ENCODE measurements around the gene SEPTIN11. TPM values are rescaled to one million over a fixed set of nuclear protein-coding genes. Genes with fewer than 3 reads are reported as not detected.

SEPTIN11 gene
- total RNA-seq, 1 experiment from 2014 or later, result 283 TPM

- no peak for DNase-seq (ENCODE audit: low read depth in 1 of 2, low spot score in 2 of 2)
- H3K27ac ChIP-seq, result no peak overlapping the region
- H3K36me3 ChIP-seq, result peaks cover 69% of the 10 kb centered on the region
- H3K4me1 ChIP-seq (replicated peaks), result peaks cover 29% of the 10 kb centered on the region
- H3K9me3 ChIP-seq (replicated peaks), result no peaks in the 10 kb centered on the region
- no peak overlapping the region for H3K4me3 ChIP-seq
- no peaks in the 10 kb centered on the region for H3K27me3 ChIP-seq (replicated peaks)
Measured at GRCh38 chr4:76943790-76944189, 5.8 kb upstream of the SEPTIN11 start.

GRCh38 chr4:76947369-76947768 lies 2.2 kb upstream of the SEPTIN11 start:
- peaks cover 34% of the 10 kb centered on the region for H3K4me1 ChIP-seq (replicated peaks)
- no peaks in the 10 kb centered on the region; the same call in 1 of the 2 replicates for H3K9me3 ChIP-seq (replicated peaks)
- no peak for DNase-seq (ENCODE audit: low read depth in 1 of 2, low spot score in 2 of 2)
- H3K27ac ChIP-seq, result no peak overlapping the region
- no peaks in the 10 kb centered on the region for H3K27me3 ChIP-seq (replicated peaks)
- peaks cover 73% of the 10 kb centered on the region for H3K36me3 ChIP-seq
- peak overlapping the region; percentile 92; the same call in 1 of the 2 replicates for H3K4me3 ChIP-seq

- H3K4me3 ChIP-seq, result peak overlapping the region; percentile 92
- H3K4me1 ChIP-seq (replicated peaks), result peaks cover 37% of the 10 kb centered on the region
- H3K27ac ChIP-seq, result peak overlapping the region; percentile 83
- no peaks in the 10 kb centered on the region; the same call in 1 of the 2 replicates for H3K9me3 ChIP-seq (replicated peaks)
- peaks cover 71% of the 10 kb centered on the region for H3K36me3 ChIP-seq
- peak; percentile 82 to 88 for DNase-seq (ENCODE audit: low read depth in 1 of 2, low spot score in 2 of 2)
- no peaks in the 10 kb centered on the region for H3K27me3 ChIP-seq (replicated peaks)
Measured at GRCh38 chr4:76948443-76949275, 893 bp upstream of the SEPTIN11 start.

GRCh38 chr4:76950052-76950955 lies 752 bp downstream of the SEPTIN11 start:
- Histone ChIP-seq H3K27me3 (replicated peaks) (no peaks in the 10 kb centered on the region), H3K36me3 (peaks cover 74% of the 10 kb centered on the region), H3K27ac (peak overlapping the region; percentile 83), H3K4me1 (replicated peaks) (peaks cover 33% of the 10 kb centered on the region), H3K4me3 (peak overlapping the region; percentile 92), H3K9me3 (replicated peaks) (no peaks in the 10 kb centered on the region; the same call in 1 of the 2 replicates)
- peak; percentile 74 to 76 for DNase-seq (ENCODE audit: low read depth in 1 of 2, low spot score in 2 of 2)

GRCh38 chr4:76950956-76951671 lies 1.6 kb downstream of the SEPTIN11 start:
- Histone ChIP-seq H3K36me3 (peaks cover 74% of the 10 kb centered on the region), H3K4me1 (replicated peaks) (peaks cover 33% of the 10 kb centered on the region), H3K27me3 (replicated peaks) (no peaks in the 10 kb centered on the region), H3K9me3 (replicated peaks) (no peaks in the 10 kb centered on the region; the same call in 1 of the 2 replicates), H3K4me3 (peak overlapping the region; percentile 92), H3K27ac (peak overlapping the region; percentile 83)
- peak in 1 of 2 experiments; percentile 44 for DNase-seq (ENCODE audit: low read depth in 1 of 2, low spot score in 2 of 2)

GRCh38 chr4:76951672-76952010 lies 2.1 kb downstream of the SEPTIN11 start:
- Histone ChIP-seq H3K4me3 (peak overlapping the region; percentile 92), H3K4me1 (replicated peaks) (peaks cover 30% of the 10 kb centered on the region), H3K27ac (peak overlapping the region; percentile 83; the same call in 1 of the 2 replicates), H3K9me3 (replicated peaks) (no peaks in the 10 kb centered on the region; the same call in 1 of the 2 replicates), H3K27me3 (replicated peaks) (no peaks in the 10 kb centered on the region), H3K36me3 (peaks cover 74% of the 10 kb centered on the region)
- DNase-seq (ENCODE audit: low read depth in 1 of 2, low spot score in 2 of 2), result peak in 1 of 2 experiments; percentile 56

GRCh38 chr4:76952071-76952470 lies 2.5 kb downstream of the SEPTIN11 start:
- H3K4me3 ChIP-seq, result peak overlapping the region; percentile 92
- H3K9me3 ChIP-seq (replicated peaks), result no peaks in the 10 kb centered on the region; the same call in 1 of the 2 replicates
- DNase-seq (ENCODE audit: low read depth in 1 of 2, low spot score in 2 of 2), result no peak
- H3K4me1 ChIP-seq (replicated peaks), result peaks cover 28% of the 10 kb centered on the region
- H3K27me3 ChIP-seq (replicated peaks), result no peaks in the 10 kb centered on the region
- peaks cover 75% of the 10 kb centered on the region for H3K36me3 ChIP-seq
- H3K27ac ChIP-seq, result peak overlapping the region; percentile 83; the same call in 1 of the 2 replicates

- Histone ChIP-seq H3K4me1 (replicated peaks) (peaks cover 21% of the 10 kb centered on the region), H3K36me3 (peaks cover 73% of the 10 kb centered on the region), H3K27ac (no peak overlapping the region), H3K4me3 (no peak overlapping the region), H3K9me3 (replicated peaks) (no peaks in the 10 kb centered on the region; the same call in 1 of the 2 replicates), H3K27me3 (replicated peaks) (no peaks in the 10 kb centered on the region)
- no peak for DNase-seq (ENCODE audit: low read depth in 1 of 2, low spot score in 2 of 2)
Measured at GRCh38 chr4:76952656-76953582, 3.4 kb downstream of the SEPTIN11 start.

GRCh38 chr4:76953956-76954355 lies 4.4 kb downstream of the SEPTIN11 start:
- H3K9me3 ChIP-seq (replicated peaks), result no peaks in the 10 kb centered on the region; the same call in 1 of the 2 replicates
- H3K36me3 ChIP-seq, result peaks cover 73% of the 10 kb centered on the region
- H3K4me1 ChIP-seq (replicated peaks), result peaks cover 14% of the 10 kb centered on the region
- H3K4me3 ChIP-seq, result no peak overlapping the region
- DNase-seq (ENCODE audit: low read depth in 1 of 2, low spot score in 2 of 2), result no peak
- no peak overlapping the region for H3K27ac ChIP-seq
- no peaks in the 10 kb centered on the region for H3K27me3 ChIP-seq (replicated peaks)

- H3K27me3 ChIP-seq (replicated peaks), result no peaks in the 10 kb centered on the region
- no peak for DNase-seq (ENCODE audit: low read depth in 1 of 2, low spot score in 2 of 2)
- H3K27ac ChIP-seq, result no peak overlapping the region
- peaks cover 72% of the 10 kb centered on the region for H3K36me3 ChIP-seq
- no peak overlapping the region for H3K4me3 ChIP-seq
- peaks cover 14% of the 10 kb centered on the region for H3K4me1 ChIP-seq (replicated peaks)
- no peaks in the 10 kb centered on the region; the same call in 1 of the 2 replicates for H3K9me3 ChIP-seq (replicated peaks)
Measured at GRCh38 chr4:76954489-76954888, 4.9 kb downstream of the SEPTIN11 start.

- H3K36me3 ChIP-seq, result peaks cover 72% of the 10 kb centered on the region
- DNase-seq (ENCODE audit: low read depth in 1 of 2, low spot score in 2 of 2), result no peak
- no peaks in the 10 kb centered on the region; the same call in 1 of the 2 replicates for H3K9me3 ChIP-seq (replicated peaks)
- no peak overlapping the region for H3K4me3 ChIP-seq
- H3K27ac ChIP-seq, result no peak overlapping the region
- H3K4me1 ChIP-seq (replicated peaks), result peaks cover 17% of the 10 kb centered on the region
- no peaks in the 10 kb centered on the region for H3K27me3 ChIP-seq (replicated peaks)
Measured at GRCh38 chr4:76955182-76955581, 5.6 kb downstream of the SEPTIN11 start.

GRCh38 chr4:76957004-76957738 lies 7.6 kb downstream of the SEPTIN11 start:
- Histone ChIP-seq H3K4me1 (replicated peaks) (peaks cover 17% of the 10 kb centered on the region), H3K27me3 (replicated peaks) (no peaks in the 10 kb centered on the region), H3K4me3 (no peak overlapping the region), H3K36me3 (peaks cover 80% of the 10 kb centered on the region), H3K27ac (no peak overlapping the region), H3K9me3 (replicated peaks) (no peaks in the 10 kb centered on the region)
- no peak for DNase-seq (ENCODE audit: low read depth in 1 of 2, low spot score in 2 of 2)

Measured in SJSA1 (cell line).